Measurements from ENCODE around the gene USP4.
A peak's percentile ranks its signal among the peaks of the same experiment; 100 is the strongest.
"Not testable (repeated sequence)": the region's sequence is repeated elsewhere in the genome, so short reads cannot be mapped to it uniquely, and the experiment has no call there.

USP4 gene, protein sequence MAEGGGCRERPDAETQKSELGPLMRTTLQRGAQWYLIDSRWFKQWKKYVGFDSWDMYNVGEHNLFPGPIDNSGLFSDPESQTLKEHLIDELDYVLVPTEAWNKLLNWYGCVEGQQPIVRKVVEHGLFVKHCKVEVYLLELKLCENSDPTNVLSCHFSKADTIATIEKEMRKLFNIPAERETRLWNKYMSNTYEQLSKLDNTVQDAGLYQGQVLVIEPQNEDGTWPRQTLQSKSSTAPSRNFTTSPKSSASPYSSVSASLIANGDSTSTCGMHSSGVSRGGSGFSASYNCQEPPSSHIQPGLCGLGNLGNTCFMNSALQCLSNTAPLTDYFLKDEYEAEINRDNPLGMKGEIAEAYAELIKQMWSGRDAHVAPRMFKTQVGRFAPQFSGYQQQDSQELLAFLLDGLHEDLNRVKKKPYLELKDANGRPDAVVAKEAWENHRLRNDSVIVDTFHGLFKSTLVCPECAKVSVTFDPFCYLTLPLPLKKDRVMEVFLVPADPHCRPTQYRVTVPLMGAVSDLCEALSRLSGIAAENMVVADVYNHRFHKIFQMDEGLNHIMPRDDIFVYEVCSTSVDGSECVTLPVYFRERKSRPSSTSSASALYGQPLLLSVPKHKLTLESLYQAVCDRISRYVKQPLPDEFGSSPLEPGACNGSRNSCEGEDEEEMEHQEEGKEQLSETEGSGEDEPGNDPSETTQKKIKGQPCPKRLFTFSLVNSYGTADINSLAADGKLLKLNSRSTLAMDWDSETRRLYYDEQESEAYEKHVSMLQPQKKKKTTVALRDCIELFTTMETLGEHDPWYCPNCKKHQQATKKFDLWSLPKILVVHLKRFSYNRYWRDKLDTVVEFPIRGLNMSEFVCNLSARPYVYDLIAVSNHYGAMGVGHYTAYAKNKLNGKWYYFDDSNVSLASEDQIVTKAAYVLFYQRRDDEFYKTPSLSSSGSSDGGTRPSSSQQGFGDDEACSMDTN

DNA sequence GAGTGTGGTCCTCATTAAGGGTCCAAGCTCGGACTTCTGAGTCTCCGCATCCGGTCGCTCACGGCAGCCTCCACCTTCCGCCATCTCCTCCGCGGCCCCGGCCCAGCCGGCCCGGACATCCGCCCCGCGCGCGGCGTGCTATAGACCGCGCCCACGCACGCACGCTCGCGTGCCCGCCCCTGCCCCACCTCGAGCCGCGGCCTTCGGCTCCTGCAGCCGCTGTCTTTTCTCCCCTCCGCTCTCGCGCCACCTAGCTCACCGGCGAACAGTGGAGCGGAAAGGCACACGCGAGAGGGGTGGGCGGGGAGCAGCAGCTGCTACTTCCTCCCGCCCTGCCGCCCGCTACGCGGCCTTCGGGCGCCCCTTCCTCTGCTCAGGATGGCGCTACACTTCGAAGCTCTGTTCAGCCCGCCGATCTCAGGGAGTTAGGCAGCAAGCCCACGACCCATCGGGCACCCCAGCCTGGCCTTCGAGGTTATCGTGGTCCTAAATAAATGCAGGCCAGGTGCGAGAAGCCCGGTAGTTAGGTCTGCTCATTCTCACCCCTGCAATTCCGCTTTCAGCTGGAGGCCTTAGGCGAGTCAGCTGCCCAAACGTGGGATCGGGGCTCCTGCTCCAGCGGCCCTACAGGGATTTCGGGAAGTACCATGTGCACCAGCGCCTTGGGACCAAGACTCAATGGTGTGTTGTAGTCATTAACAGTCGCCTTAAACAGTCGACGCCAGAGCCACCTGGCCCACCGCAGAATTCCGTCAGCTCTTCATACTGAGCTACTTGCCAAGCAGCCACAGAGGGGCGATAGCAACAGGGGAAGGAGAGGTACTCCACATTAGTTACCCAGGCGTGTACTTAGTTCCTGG is at the start of gene USP4:
TSS of gene USP4 (minus strand) at position 113 of the 860 bp plus-strand sequence. CDS start at position 84, 29 bp downstream.
- peak; percentile 89 for DNase-seq

DNA sequence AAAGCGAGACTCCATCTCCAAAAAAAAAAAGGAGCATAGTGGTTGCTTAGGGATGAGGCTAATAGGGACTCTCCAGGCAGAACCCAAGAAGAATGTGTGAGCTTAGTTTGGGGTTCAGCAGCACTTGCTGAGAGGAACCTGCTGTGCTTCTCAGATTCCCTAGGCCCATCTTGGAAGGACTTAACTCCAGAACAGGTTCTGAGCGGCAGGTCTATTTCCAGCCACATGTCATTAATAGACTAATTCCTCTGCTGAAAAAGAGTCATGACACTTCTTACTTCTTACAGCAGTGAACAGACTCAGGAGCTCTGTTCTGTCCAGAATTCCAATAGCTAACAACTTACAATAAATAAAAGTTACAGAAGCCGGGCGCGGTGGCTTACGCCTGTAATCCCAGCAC is 49.4 kb upstream of the USP4 start:
- DNase-seq = no peak

GRCh38 chr3:49388289-49388820 is 48.5 kb upstream of the USP4 start:
- no peak for DNase-seq

GRCh38 chr3:49387721-49388120 is 47.9 kb upstream of the USP4 start:
- DNase-seq = no peak

GRCh38 chr3:49386056-49386756 is 46.4 kb upstream of the USP4 start:
- DNase-seq = no peak

DNA sequence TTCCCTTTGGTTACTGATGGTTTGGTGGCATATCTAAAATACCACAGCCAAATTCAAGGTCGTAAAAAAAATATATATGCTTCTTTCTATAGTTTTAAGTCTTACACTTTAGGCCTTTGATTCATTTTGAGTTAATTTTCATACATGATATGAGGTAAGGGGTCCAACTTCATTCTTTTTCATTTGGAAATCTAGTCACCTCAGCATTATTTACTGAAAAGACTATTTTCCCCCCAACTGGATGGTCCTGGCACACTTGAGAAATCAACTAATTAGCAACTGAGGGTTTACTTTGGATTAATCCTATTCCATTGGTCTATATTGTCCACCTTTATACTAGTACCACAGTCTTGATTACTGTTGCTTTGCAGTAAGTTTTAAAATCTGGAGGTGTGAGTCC is 45.8 kb upstream of the USP4 start:
- no peak for DNase-seq

DNA sequence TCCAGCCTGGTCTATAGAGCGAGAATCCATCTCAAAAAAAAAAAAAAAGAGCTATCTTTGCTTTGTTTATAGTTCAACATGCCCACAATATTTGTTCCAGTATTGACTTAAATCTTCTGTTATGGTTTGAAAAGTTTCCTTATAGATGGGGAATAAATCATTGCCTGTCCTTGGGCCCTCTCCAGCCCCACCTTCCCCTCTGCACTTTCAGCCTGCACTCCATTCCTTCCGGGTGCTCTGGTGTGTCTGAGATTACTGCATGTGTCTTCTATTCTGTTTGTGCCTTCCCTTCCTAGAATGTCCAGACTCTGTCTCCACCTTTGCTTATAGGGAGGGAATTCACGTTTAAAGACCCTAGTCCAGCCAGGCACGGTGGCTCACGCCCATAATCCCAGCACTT is 43.5 kb upstream of the USP4 start:
- no peak for DNase-seq

DNA sequence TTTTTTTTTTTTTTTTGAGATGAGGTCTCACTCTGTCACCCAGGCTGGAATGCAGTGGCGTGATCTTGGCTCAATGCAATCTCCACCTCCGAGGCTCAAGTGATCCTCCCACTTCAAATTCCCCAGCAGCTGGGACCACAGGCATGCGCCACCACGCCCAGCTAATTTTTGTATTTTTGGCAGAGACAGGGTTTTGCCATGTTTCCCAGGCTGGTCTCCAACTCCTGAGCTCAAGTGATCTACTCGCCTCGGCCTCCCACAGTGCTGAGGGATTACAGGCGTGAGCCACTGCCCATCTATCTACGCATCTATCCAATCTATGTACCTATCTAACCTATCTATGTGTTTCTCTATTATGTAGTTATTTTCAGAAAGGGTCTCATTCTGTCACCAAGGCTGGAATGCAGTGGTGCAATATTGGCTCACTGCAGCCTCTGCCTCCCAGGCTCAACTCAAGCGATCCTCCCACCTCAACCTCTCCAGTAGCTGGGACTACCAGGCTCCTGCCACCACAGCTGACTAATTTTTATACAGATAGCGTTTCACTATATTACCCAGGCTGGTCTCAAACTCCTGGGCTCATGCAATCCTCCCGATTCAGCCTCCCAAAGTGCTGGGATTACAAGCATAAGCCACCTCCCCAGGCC is 38.5 kb upstream of the USP4 start:
- no peak for DNase-seq

GRCh38 chr3:49377483-49377882 is 37.6 kb upstream of the USP4 start:
- DNase-seq = peak; percentile 18

DNA sequence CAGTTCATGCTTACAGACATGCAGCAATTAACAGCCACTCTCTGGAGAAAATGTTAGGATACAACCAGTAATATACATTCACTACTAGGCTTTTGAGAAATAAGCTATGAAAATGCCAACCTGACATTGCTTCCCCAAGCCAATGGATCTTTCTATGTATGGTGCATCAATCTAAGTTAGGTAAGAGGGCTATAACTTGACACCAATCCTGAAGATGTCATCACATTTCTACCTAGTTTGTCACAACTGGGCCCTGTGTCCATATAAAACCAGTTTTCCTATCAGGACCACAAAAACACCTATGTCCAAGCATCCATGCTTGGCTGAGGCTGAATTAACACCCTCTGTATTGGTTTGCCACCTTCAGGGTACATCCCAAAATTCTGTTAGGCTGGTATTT is 32.1 kb upstream of the USP4 start:
- no peak for DNase-seq

DNA sequence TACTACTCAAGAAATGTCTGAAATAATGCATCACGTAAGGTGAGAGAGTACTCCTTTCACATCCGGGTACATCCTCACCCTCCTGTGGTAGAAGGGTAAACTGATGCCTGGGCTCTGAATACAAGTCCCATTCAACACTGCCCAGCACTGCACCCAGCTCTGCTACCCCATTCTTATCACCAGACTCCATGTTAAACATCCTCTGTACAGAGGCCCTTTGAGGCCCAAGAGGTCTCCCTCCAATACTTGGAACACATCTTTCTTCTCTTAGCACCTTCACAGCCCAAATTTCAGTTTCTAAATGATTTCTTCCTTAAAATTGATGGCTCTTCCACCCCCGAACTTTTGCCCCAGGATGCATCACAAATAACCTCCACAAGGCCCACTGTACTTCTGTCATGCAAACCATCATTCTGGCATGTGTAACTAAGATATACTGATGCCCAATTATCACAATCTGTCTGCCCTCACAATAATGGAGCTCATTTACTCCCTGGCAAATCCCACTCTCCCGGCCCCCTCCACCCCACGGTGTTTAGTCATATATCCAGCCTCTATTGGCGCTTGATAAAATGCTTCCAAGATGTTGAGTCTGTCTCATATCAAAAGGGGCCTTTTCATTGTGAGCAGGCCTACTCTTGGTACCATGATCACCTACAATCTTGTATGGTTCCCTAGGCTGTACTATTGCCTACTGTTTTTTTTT is 30.9 kb upstream of the USP4 start:
- DNase-seq = no peak

GRCh38 chr3:49362561-49362960 is 22.7 kb upstream of the USP4 start:
- no peak for DNase-seq

- no peak for DNase-seq
Observed at GRCh38 chr3:49359623-49360022, 19.8 kb upstream of the USP4 start.

- DNase-seq = no peak
Observed at GRCh38 chr3:49358884-49359225, 19.0 kb upstream of the USP4 start.

DNA sequence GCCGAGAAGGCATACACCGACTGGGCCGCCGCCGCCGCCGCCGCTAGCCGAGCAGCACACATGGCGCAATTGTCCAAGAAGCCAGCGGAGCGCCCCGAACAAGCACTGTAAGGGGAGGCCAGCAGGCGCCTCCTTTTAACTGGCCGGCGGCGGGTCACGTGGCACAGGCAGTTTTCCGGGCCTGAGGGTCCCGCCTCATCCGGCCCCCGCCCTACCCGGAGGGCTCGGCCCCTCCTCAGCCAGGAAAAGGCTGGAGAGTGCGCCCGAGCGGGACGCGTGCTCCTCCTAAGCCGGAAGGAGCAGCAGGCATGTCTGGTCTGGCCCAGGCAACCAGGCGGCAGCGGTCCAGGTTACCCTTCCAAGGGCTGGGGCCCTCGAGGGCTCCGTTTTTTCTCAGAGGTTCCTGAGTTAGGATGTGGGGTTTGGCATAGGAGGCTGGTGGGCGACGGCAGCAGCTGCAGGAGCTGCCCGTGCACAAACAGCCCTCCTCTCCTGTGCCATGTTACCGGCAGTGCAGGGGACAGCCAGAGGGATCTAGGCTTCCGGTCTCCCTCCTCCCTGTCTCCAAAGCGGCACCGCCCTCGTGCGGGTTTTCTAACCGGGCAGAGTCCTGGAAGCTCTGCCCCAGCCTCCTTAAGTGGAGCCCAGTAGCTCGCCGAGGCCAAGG is 18.5 kb upstream of the USP4 start, which contains the start of gene GPX1:
TSS of gene GPX1 (minus strand) at position 137 of the 667 bp plus-strand sequence. CDS start at position 62, 75 bp downstream.
- peak; percentile 64 for DNase-seq

- peak; percentile 45 for DNase-seq
Observed at GRCh38 chr3:49357443-49358216, 17.8 kb upstream of the USP4 start.

DNA sequence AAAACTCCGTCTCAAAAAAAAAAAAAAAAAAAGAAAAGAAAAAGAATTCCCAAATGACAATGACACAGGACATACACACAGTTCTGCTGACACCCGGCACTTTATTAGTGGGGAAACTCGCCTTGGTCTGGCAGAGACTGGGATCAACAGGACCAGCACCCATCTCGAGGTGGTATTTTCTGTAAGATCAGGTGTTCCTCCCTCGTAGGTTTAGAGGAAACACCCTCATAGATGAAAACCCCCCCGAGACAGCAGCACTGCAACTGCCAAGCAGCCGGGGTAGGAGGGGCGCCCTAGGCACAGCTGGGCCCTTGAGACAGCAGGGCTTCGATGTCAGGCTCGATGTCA is 17.2 kb upstream of the USP4 start:
- DNase-seq = not testable (repeated sequence)

GRCh38 chr3:49352890-49353421 is 13.1 kb upstream of the USP4 start:
- no peak for DNase-seq

GRCh38 chr3:49352281-49352680 is 12.4 kb upstream of the USP4 start:
- no peak for DNase-seq
